Measurements from ENCODE around the gene CRTAP.

DNA sequence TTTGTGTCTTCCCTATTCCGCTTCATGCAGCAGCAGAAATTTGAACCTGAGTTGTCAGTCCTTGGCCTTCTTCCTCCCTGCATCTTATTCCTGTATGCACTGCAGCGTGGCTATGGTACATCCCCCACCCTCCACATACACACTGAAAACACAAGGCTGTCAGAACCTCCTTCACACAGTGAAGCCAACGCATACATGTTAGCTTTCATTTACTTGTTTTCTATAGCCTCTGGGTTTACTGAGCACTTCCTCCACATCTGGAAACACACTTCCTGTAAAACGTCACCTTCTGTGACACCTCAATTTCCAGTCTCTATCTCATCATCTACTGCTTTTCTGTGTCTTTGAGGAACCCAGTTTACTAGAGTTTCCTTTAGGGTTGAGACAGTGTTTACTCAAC lies 57.8 kb downstream of the CRTAP start:
- TF ChIP-seq CTCF (IDR thresholded peaks at IDR 0.05) (no peak), POLR2A (IDR thresholded peaks at IDR 0.05) (no peak)

Data from testis (tissue), 2 donors.